ENCODE data around the gene RNU6-1.

Gene RNU6-1

GRCh38 chr15:67835297-67836133 is 4.3 kb downstream of the RNU6-1 start:
- TF ChIP-seq CTCF (conservative IDR thresholded peaks at IDR 0.05; ENCODE audit: low read depth, low read length): no peak
- no peak for DNase-seq (ENCODE audit: low read depth)
- peak overlapping the region; percentile 34 for H3K4me3 ChIP-seq (ENCODE audit: low read depth, low read length)

- peak overlapping the region; percentile 22 for H3K4me3 ChIP-seq (ENCODE audit: low read depth, low read length)
- DNase-seq (ENCODE audit: low read depth): no peak
- TF ChIP-seq CTCF (conservative IDR thresholded peaks at IDR 0.05; ENCODE audit: low read depth, low read length): no peak
Observed at GRCh38 chr15:67834581-67835296, 5.1 kb downstream of the RNU6-1 start.

GRCh38 chr15:67833710-67834511 is 5.9 kb downstream of the RNU6-1 start:
- H3K4me3 ChIP-seq (ENCODE audit: low read depth, low read length): peak overlapping the region; percentile 14
- peak; percentile 29 for DNase-seq (ENCODE audit: low read depth)
- TF ChIP-seq CTCF (conservative IDR thresholded peaks at IDR 0.05; ENCODE audit: low read depth, low read length): peak; percentile 69

GRCh38 chr15:67832897-67833709 is 6.7 kb downstream of the RNU6-1 start:
- peak overlapping the region; percentile 26 for H3K4me3 ChIP-seq (ENCODE audit: low read depth, low read length)
- no peak for TF ChIP-seq CTCF (conservative IDR thresholded peaks at IDR 0.05; ENCODE audit: low read depth, low read length)
- no peak for DNase-seq (ENCODE audit: low read depth)

GRCh38 chr15:67832031-67832551 is 7.8 kb downstream of the RNU6-1 start:
- peak; percentile 64 for TF ChIP-seq CTCF (conservative IDR thresholded peaks at IDR 0.05; ENCODE audit: low read depth, low read length)
- DNase-seq (ENCODE audit: low read depth): peak; percentile 50
- H3K4me3 ChIP-seq (ENCODE audit: low read depth, low read length): no peak overlapping the region

GRCh38 chr15:67831363-67831762 is 8.5 kb downstream of the RNU6-1 start:
- H3K4me3 ChIP-seq (ENCODE audit: low read depth, low read length): no peak overlapping the region
- no peak for DNase-seq (ENCODE audit: low read depth)
- TF ChIP-seq CTCF (conservative IDR thresholded peaks at IDR 0.05; ENCODE audit: low read depth, low read length): no peak

Data from choroid plexus epithelial cell (primary cell).